BJ (cell line): ENCODE data around the gene PODN. TPM values are rescaled to one million over a fixed set of nuclear protein-coding genes. Genes with fewer than 3 reads are reported as not detected.
A peak's percentile ranks its signal among the peaks of the same experiment; 100 is the strongest.

Experiments used
- CTCF ChIA-PET: fragments of 350-600 bp; formaldehyde crosslinking; extraction: SDS; loops from one replicate; lab custom pipeline; 2021; ENCODE audit warnings: antibody characterized with exemption, inconsistent platforms; lab: Yijun Ruan, JAX
- POLR2A ChIA-PET: fragments of 300-600 bp; sonication (Branson Sonifier 250); formaldehyde crosslinking; extraction: SDS; loops from one replicate; lab custom pipeline; 2021; ENCODE audit warnings: antibody characterized with exemption; lab: Charles Lee
- DNase-seq: peaks from one replicate; pipeline ENCODE4 v3.0.0-alpha.2; 2011; ENCODE audit warnings: low read depth
- H3K27me3 ChIP-seq: 2 replicates; pipeline ENCODE4 v1.6.0; 2011; ENCODE audit warnings: low read length; ENCODE audit not compliant: control insufficient read depth, insufficient read depth
- H3K36me3 ChIP-seq: 2 replicates; pipeline ENCODE4 v1.5.1; 2011; ENCODE audit warnings: low read length; ENCODE audit not compliant: control insufficient read depth, insufficient read depth
- H3K4me3 ChIP-seq: 2 replicates; pipeline ENCODE4 v1.5.1; 2011; ENCODE audit warnings: low read depth, mild to moderate bottlenecking, control low read depth, low read length
- CTCF ChIP-seq: IDR thresholded peaks from 2 replicates; pipeline ENCODE4 v1.5.1; 2011; ENCODE audit warnings: low read depth, mild to moderate bottlenecking, control low read depth, inconsistent platforms, low read length, moderate library complexity; ENCODE audit not compliant: insufficient read depth
- polyA plus RNA-seq: library from polyadenylated mRNA; depleted of rRNA; stranded (reverse); fragments of >200 nt; gene quantifications from 2 replicates; pipeline ENCODE4 v1.2.3, GENCODE V29; 2011

PODN gene
- polyA plus RNA-seq, 1 experiment, result 107 TPM

- POLR2A ChIA-PET, result interaction anchor here (0.6 to 1.0 kb wide), 2 partner anchors 17 to 22 kb away, joined by 4 to 6 read pairs; no protein-coding TSS in a partner anchor
- no peak for TF ChIP-seq CTCF
- CTCF ChIA-PET, result interaction anchor here (0.6 to 1.7 kb wide), 4 partner anchors 11 to 354 kb away, joined by 3 to 6 read pairs (median 4); no protein-coding TSS in a partner anchor
- H3K4me3 ChIP-seq, result no peak overlapping the region
- no peaks in the 10 kb centered on the region for H3K36me3 ChIP-seq
- no peaks in the 10 kb centered on the region for H3K27me3 ChIP-seq
- DNase-seq, result peak; percentile 80
Observed at GRCh38 chr1:53043271-53043670, 18.7 kb upstream of the PODN start.

GRCh38 chr1:53044926-53045325 lies 17.1 kb upstream of the PODN start:
- Histone ChIP-seq H3K36me3 (0 out of 2 replicates have a peak, but pooled peaks cover 2% of the 10 kb centered on the region), H3K4me3 (no peak overlapping the region), H3K27me3 (no peaks in the 10 kb centered on the region)
- no peak for TF ChIP-seq CTCF
- POLR2A ChIA-PET, result no interaction called here
- no peak for DNase-seq
- CTCF ChIA-PET, result no interaction called here

DNA sequence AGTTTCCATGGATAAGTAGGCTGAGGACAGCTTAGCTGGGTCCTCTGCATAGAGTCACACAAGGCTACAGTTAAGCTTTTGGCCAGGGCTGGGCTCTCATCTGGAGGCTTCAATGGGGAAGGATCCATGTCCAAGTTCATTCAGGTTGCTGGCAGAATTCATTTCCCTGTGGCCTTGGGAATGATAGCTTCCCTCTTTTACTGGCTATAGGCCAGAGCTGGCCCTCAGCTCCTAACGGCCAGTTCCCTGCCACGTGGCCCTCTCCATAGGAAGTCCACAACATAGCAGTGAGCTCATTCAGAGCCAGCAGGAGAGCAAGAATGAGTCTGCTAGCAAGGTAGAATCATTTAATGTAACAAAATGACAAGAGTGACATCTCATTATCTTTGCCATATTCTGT lies 15.1 kb upstream of the PODN start:
- no peak for DNase-seq
- ChIA-PET CTCF (interaction anchor here (0.8 kb wide), 1 partner anchor 13 kb away, joined by 4 read pairs; no protein-coding TSS in a partner anchor), POLR2A (interaction anchor here (0.9 kb wide), 1 partner anchor 10 kb away, joined by 3 read pairs; no protein-coding TSS in a partner anchor)
- 0 out of 2 replicates have a peak, but pooled peaks cover 2% of the 10 kb centered on the region for H3K36me3 ChIP-seq
- no peak for TF ChIP-seq CTCF
- no peak overlapping the region for H3K4me3 ChIP-seq
- no peaks in the 10 kb centered on the region for H3K27me3 ChIP-seq

DNA sequence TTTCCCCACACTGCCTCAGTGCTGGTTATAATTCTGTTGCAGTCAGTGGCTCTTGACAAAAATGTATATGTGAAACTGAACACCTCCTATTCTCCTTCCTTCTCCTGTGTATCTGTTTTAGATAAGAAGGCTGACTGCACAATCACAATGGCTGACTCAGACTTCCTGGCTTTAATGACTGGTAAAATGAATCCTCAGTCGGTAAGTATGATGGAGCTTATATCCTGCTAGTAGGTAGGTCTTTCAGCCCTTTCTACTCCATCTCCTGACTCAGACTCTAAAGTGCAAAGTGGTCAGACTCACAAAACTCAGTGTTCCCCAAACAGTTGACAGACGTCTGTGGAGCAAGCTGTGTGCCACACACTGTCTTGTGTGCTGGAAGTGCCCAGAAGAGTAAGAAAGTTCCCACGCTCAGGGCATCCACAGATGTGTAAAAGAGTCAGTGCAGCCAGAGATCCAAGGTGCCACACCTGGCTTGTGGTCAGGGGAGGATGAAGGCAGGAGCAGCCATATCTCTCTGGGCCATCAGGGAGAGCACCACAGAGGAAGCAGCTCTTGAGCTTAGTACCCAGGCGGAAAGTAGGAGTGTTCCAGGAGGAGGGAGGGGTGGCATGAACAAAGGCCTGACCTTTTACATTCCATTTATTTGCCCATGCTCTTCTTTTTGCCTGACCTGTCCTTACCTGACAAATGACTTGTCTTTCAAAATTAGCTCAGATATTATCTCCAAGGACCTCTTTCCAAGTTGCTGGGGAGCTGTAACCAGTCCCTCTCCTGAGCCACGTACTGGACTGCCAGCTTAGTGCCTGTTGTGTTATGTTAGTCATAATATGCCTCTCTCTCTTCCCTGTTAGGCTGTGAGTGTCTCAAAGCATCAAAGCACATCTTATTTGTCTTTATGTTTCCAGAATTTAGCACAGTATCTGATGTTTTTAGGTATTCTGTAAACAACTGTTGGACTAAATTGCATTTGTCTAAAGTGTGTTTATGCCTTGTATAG lies 14.0 kb upstream of the PODN start:
- CTCF ChIA-PET, result interaction anchor here (0.8 to 1.4 kb wide), 3 partner anchors 10 to 32 kb away, joined by 3 to 4 read pairs (median 4); no protein-coding TSS in a partner anchor
- H3K4me3 ChIP-seq, result no peak overlapping the region
- 0 out of 2 replicates have a peak, but pooled peaks cover 2% of the 10 kb centered on the region for H3K36me3 ChIP-seq
- TF ChIP-seq CTCF, result no peak
- POLR2A ChIA-PET, result no interaction called here
- DNase-seq, result peak; percentile 36
- H3K27me3 ChIP-seq, result no peaks in the 10 kb centered on the region
